Kidney epithelial cell (primary cell): ENCODE measurements around the gene SPAG4. TPM values are rescaled to one million over a fixed set of nuclear protein-coding genes. Genes with fewer than 3 reads are reported as not detected.

Experiments used
- DNase-seq: peaks from one replicate; pipeline ENCODE4 v3.0.0-alpha.2; 2010; ENCODE audit warnings: low read depth
- H3K27me3 ChIP-seq: 2 replicates; pipeline ENCODE4 v1.6.0; 2011; ENCODE audit warnings: low read length; ENCODE audit not compliant: control insufficient read depth, insufficient read depth
- H3K36me3 ChIP-seq: 2 replicates; pipeline ENCODE4 v1.5.1; 2011; ENCODE audit warnings: low read length; ENCODE audit not compliant: control insufficient read depth, insufficient read depth
- H3K4me3 ChIP-seq: 2 replicates; pipeline ENCODE4 v1.5.1; 2011; ENCODE audit warnings: low read depth, mild to moderate bottlenecking, control low read depth, low read length
- CTCF ChIP-seq: IDR thresholded peaks from 2 replicates; pipeline ENCODE4 v1.5.1; 2011; ENCODE audit warnings: mild to moderate bottlenecking, moderate library complexity, low read length, control low read depth, inconsistent platforms; ENCODE audit not compliant: insufficient read depth, poor library complexity, severe bottlenecking
- total RNA-seq: library from RNA; depleted of rRNA; stranded (reverse); fragments of >200 nt; gene quantifications from 2 replicates; pipeline ENCODE4 v1.2.3, GENCODE V29; 2015

SPAG4 gene
- total RNA-seq, 1 donor from 2014 or later: 2.6 TPM

DNA sequence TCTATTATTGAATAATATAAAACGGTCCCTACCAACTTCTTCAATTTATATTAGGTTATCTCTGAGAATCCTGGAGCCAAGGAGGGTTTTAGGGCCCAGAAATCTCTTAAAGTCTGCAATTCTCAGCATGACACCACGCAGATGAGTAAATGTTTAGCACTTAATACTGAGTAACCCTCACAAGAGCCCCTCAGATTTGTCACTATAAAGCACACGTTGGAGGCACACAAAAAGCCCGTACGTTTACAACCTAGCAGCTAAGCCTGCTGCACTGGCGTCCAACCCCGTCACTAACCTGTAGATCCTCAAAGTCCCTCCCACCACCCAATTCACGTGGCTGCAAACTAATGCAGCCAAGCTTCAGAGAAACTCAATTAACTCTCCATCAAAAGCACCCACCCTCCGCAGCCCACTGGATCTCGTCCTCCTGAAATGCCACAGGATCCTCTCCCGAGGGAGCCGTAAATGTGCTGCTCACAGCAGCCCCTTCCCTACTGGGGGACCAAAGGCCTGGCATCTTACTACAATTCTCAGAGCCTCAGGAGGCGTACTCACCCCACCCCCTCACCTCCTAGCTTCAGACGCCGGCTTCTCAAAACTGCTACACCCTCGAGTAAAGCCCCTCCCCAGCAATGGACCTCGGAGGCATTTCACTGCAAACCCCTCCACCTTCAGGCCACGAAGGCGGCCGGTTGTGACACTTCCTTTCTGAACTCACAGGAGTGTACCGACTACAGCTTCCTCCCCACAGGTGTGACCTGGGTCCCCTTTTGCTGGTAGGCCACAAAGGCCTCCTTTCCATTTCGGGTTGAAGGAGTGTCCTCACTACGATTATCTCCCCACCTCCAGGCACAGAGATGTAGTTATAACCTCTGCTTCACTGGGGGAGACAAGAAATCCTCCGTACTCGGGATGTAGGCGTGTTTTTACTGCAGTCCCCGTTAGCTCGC lies 48.2 kb downstream of the SPAG4 start:
- TF ChIP-seq CTCF: no peak
- Histone ChIP-seq H3K27me3 (no peaks in the 10 kb centered on the region), H3K36me3 (no peaks in the 10 kb centered on the region), H3K4me3 (peak overlapping the region; percentile 89)
- DNase-seq: no peak

DNA sequence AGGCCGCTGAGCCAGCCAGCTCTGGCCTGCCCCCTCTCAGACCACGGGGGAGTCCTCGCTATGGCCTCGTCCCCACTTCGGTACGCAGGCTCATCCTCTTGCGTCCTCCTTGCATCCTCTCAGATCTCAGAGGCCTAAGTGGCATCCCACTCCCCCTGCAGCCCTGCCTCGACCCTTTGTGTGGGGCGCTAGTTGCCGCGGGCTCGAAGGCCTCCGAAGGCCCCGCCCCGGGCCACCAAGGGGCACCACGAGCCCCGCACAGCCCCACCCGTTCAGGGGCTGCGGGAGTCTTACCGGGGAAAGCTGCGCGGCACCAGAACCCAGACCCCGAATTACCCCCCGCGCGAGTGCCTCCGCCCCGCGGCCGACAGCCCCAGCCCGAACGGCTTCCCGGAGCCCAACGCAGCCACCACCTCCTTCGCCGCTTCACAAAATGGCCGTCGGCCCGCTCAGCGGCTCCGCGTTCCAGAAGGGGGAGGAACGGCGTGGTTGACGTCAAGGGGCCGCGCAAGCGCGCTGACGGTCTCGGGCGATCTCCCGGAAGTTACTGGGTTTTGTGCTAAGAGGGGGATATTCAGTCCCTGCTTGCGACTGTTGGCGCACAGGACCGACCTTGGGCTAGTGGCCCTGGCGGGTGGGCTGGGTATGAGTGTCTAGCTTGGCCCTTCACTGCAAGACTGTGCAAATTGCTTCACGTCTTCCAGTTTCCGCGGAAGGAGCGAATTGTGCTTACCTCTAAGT lies 49.0 kb downstream of the SPAG4 start, which contains the start of the genes CPNE1 and RBM12:
Gene CPNE1, minus strand, starts transcription at position 435 of the 741 bp plus-strand sequence. CDS start 31,977 bp downstream, outside the sequence.
Gene RBM12, minus strand, starts transcription at position 435 of the 741 bp plus-strand sequence. CDS start 9,578 bp downstream, outside the sequence.
- no peaks in the 10 kb centered on the region for H3K27me3 ChIP-seq
- no peak for TF ChIP-seq CTCF
- DNase-seq: peak; percentile 59
- H3K36me3 ChIP-seq: no peaks in the 10 kb centered on the region
- peak within 1 kb of the TSS; percentile 89 for H3K4me3 ChIP-seq

DNA sequence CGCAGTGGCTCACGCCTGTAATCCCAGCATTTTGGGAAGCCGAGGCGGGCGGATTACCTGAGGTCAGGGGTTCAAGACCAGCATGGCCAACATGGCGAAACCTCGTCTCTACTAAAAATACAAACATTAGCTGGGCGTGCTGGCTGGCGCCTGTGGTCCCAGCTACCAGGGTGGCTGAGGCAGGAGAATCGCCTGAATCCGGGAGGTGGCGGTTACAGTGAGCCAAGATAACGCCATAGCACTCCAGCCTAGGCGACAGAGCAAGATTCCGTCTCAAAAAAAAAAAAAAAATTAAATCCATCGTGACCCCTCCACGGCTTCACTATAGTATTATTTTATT lies 50.3 kb downstream of the SPAG4 start:
- no peak for TF ChIP-seq CTCF
- no peaks in the 10 kb centered on the region for H3K27me3 ChIP-seq

GRCh38 chr20:35669221-35669620 lies 53.6 kb downstream of the SPAG4 start:
- H3K36me3 ChIP-seq: peaks cover under 1% of the 10 kb centered on the region

More for the DNA sequence above, 50.3 kb downstream of the SPAG4 start:
- Histone ChIP-seq H3K36me3 (no peaks in the 10 kb centered on the region), H3K4me3 (no peak overlapping the region)
- no peak for DNase-seq

DNA sequence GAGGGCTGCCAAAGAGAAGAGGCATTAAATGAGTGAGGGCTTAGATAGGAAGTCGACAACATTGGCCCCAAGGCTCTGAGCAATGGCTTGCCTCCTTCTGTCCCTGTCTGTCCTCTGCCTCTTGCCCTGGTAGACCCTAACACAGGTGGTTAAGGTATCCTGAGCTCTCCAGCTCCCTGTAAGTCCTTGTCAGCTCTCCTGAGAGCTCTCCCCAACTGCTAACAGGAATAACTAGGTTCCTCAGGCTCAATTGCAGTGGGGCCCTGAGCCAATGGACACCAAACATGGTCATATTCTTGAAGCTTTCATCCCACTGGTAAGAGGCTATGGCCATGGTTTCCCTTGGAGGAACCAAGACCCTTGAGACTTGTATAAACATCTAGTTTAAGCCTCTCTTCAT lies 54.1 kb downstream of the SPAG4 start:
- peaks cover 1% of the 10 kb centered on the region for H3K36me3 ChIP-seq
- H3K27me3 ChIP-seq: no peaks in the 10 kb centered on the region
- no peak for DNase-seq
- no peak overlapping the region for H3K4me3 ChIP-seq
- no peak for TF ChIP-seq CTCF

More at GRCh38 chr20:35669221-35669620, 53.6 kb downstream of the SPAG4 start:
- Histone ChIP-seq H3K4me3 (no peak overlapping the region), H3K27me3 (no peaks in the 10 kb centered on the region)
- no peak for TF ChIP-seq CTCF
- DNase-seq: no peak

Other genes starting within 250 kb of the SPAG4 start
- gene UQCC1, start 203.9 kb upstream of the SPAG4 start, total RNA-seq: 25.2 and 33.9 TPM in 2 replicates
- 1.9 and 2.9 TPM in 2 replicates for gene GDF5, start 177.6 kb upstream of the SPAG4 start, total RNA-seq
- gene CEP250, start 160.2 kb upstream of the SPAG4 start, total RNA-seq: 43.7 and 65.3 TPM in 2 replicates
- not detected in 2 replicates for gene C20orf173, start 86.2 kb upstream of the SPAG4 start, total RNA-seq
- 215 and 229 TPM in 2 replicates for gene ERGIC3, start 73.8 kb upstream of the SPAG4 start, total RNA-seq
- gene CPNE1, start 49.1 kb downstream of the SPAG4 start, total RNA-seq: 109 and 158 TPM in 2 replicates
- 35.7 and 43.2 TPM in 2 replicates for gene RBM12, start 49.1 kb downstream of the SPAG4 start, total RNA-seq
- 25.9 and 30.8 TPM in 2 replicates for gene NFS1, start 83.5 kb downstream of the SPAG4 start, total RNA-seq
- 372 and 719 TPM in 2 replicates for gene ROMO1, start 83.6 kb downstream of the SPAG4 start, total RNA-seq
- 204 and 224 TPM in 2 replicates for gene RBM39, start 126.4 kb downstream of the SPAG4 start, total RNA-seq
- gene PHF20, start 156.2 kb downstream of the SPAG4 start, total RNA-seq: 34.5 and 39.0 TPM in 2 replicates